GM19099 (cell line): ENCODE measurements around the gene GAL.

Experiments used
- POLR2A ChIP-seq: IDR thresholded peaks from 3 replicates; pipeline ENCODE4 v1.6.1; 2011; ENCODE audit warnings: low read depth; ENCODE audit not compliant: insufficient read length; ENCODE audit errors: extremely low read depth

The GAL gene

DNA sequence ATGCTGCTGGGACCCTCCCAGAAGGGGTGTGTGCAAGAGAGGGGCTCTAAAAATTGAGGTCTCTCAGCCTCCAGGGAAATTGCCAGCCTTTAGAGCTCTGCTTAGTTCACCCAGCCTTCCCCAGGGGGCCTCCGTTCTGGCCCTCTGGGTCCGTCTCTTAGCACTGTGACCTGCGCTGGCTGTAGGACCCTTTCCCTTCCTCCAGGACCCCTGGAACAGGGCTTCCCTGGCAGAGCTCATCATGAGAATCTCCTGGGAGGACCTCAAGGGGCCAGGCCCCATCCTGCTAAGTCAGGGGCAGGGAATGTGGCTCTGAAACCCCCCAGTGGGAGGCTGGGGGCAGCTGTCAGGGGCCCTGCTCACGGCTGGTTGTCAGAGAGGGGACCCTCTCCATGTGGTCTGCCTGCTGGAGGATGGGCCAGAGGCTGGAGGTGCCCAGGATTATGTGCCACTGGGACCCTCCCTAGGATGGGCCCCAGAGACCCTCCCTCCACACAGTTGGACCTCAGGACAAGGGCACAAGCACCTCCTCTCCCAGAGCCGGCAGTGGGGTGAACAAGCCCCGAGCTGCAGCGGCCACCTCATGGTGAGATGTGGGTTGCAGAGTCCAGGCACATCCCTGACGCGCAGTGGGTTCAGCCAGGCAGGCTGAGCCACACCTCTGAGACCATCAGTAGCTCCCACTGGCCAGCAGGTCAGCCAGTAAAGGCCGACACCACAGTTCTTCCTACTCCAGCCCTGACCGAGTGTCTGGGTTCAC is 27.1 kb upstream of the GAL start:
- TF ChIP-seq POLR2A = no peak

DNA sequence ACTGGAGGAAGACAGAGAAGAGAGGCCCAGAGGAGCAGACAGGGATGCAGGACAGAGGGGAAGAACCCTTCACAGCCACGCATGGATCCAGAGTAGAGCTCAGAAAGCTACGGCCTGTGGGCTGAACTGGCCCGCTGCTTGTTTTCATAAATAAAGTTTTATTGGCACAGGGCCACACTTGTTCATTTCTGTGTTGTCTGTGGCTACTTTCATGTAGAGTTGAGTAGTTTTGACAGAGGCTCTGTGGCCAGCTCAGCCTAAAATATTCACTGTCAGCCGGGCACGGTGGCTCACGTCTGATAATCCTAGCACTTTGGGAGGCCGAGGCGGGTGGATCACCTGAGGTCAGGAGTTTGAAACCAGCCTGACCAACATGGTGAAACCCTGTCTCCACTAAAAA is 26.2 kb upstream of the GAL start:
- TF ChIP-seq POLR2A = no peak

DNA sequence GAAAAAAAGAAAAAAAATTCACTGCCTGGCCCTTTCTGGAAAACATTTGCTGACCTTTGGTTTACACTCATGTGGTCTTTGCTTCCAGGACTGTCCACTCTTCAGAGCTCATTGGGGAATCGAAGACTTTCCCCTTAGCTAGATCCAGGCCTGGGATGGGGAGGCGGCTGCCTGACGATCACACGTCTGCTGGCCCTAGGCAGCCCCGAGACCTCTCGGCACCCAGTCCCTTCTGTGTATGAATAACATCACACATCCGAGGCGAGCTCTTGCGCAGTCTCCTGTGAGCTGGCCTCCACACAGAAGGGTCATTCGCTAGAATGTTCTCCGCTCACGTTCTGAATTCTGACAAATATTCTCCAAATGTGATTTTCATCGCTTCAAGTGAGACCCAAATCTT is 25.7 kb upstream of the GAL start:
- no peak for TF ChIP-seq POLR2A

DNA sequence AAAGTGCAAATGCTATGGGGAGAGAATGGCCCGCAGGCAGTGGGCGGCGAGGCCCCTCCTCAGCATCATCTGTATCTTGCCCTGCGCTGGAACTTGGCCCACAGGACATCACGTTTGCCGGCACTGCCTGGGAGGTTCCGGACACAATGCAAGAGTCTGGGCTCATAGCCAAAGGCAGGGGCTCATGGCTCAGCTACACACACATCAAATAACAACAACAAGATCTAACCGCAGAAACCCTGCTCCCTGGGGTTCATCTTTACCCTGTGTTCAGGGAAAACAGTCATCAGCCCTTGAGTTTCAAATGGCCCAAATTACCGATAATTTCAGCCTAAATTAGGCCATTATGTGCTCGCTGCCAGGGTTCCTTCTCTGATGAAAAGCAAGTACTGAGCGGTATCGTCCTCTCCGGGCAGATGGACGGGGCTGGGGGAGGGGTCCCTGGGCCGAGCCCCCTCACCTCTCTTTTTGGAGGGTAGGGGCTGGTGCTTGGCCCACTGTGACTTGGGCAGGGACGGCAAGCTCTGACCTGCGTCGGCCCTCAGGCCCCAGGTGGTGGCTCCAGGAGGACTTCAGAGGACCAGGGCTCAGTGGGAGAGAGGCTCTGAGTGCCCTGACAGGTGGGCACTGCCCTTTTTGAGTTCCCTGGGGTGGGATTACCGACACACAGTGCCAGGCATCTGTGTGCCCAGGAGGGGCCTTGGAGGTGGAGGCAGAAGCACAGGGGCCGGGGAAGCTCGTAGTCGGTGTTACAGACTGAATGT is 25.0 kb upstream of the GAL start:
- no peak for TF ChIP-seq POLR2A

DNA sequence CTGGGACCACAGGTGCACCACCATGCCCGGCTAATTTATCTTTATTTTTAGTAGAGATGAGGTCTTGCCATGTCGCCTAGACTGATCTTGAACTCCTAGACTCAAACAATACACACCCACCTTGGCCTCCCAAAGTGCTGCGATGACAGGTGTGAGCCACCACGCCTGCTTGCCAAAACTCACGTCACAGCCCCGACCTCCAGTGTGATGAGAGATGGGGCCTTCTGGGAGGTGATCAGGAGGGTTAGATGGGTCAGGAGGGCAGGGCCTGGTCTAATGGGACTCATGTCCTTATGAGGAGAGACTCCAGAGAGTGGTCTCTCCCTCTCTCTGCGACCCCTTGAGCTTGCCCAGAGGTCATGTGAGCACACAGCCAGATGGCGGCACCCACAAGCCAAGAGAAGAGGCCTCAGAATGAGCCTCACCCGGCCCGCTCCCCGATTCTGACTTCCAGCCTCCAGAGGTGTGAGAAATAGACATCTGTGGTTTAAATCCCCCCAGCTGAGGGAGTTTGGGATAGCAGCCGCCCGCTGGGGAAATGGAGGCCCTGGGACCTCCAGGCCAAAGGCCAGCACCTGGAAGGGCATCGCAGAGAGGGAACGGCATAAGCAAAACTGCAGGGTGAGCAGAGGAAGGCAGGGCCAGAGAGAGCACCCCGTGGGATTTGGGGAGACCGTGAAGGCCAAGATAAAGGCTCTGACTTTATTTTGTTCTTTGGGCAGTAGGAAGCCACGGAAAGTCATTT is 24.1 kb upstream of the GAL start:
- TF ChIP-seq POLR2A = no peak

DNA sequence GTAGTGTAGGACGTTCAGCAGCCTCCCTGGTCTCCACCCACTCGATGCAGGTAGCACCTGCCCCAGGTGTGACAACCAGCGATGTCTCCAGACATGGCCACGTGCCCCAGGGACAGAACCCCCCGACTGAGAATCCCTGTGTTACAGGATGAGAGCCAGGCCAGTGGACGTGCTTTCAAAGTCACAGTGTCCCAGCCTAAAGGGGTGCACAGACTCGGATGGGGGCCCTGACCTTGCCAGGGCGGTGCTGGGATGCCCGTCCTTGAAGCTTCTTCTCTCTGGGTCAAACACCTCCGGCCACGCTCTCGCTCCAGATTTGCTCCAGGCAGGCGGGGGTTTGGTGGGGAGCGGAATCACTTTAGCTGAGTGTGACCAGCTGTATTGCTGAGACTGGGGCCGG is 23.3 kb upstream of the GAL start:
- no peak for TF ChIP-seq POLR2A

DNA sequence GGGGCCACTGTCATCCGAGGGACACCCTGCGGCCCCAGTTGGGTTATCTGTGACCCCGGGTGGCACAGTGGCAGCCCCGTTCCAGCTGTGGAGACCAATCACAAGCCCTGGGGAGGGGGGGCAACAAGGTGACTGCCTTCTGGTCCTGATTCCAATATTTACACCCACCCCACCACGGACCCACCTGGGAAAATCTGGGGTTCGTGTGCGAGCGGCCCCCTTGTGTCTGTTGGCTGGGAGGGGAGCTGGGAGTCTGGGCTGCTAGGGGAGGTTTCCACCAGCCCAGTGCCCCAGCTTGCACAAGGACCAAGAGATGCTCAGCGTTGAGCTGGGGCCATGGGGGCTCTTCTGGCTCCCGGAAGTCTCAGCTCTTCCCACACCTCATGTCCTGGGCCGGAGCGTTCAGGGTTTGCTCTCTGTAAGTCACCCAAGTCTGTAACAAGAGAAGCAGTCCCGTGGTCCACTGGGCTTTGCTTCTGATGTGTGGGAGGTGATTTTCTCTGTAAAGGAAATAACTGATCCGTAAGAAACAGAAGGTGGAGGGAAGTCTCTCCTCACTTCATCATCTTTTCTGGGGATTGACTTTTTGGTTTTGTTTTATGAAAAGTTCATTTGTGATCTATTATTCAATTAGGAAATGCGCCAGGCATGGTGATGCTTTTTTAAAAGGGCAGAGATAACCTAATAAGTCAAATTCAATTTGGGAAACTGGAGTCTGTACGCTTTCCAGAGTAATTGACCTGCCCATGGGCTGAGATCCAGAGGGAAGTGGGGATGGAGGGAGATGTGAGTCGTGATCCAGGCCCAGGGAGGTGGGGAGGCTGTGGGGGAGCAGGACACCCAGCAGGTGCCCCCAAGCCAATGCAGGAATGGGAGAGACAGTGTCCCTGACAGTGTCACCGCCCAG is 22.4 kb upstream of the GAL start:
- TF ChIP-seq POLR2A = no peak

DNA sequence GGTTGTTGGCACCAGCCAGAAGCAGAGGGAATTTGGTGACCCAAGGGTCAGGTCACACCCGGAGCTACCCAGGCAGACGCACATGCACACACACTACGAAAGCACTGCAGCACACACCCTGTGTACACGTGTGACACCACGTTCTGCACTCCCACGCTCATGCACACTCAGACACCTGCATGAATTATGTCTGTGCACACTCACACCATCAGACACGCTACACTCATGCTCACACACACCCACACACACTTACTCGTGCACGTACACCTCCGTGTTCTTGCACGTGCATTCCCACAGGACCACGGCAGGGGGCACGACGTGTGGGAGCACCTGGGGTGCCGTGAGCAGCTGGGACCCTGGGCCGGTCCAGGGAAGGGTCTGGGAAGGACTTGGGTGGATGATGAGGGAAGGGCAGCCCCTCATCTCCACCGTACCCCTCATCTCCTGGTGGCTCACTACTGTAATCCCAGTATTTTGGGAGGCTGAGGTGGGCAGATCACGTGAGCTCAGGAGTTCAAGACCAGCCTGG is 20.8 kb upstream of the GAL start:
- no peak for TF ChIP-seq POLR2A

DNA sequence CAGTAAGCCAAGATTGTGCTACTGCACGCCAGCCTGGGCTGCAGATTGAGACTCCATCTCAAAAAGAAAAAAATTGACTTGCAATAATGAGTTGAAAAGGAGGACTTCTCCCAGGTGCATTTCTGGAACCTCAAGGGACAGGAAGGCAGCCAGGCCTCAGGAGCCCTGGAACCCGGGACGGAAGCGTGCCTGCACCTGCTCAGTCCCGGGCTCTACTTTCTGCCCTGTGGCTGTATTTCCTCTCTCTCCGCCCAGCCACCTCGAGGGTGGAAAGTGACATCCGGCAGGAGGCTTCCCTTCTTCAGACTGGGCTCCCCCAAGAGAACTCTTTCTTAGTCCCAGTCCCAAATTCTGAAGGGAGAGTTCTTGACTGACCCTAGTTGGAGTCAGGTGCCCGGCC is 20.2 kb upstream of the GAL start:
- TF ChIP-seq POLR2A = no peak

DNA sequence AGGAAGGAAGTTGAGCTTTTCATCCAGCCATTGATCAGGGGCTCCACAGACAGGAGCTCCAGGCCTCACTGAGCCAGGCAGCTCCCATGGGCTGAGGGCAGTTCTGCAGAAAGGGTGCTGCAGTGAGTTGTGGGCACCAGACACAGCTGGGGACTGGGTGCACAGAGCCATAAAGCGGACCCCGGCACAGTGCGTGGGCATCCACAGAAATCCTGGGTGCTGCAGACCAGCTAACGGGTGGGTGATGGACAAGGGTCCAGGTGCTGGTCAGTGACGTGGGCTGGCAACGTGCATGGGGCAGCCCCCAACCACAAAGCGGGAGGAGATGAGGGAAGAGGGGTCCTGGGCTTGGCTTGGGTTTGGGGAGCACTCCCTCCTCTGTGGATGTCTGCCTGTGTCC is 19.4 kb upstream of the GAL start:
- TF ChIP-seq POLR2A = no peak

DNA sequence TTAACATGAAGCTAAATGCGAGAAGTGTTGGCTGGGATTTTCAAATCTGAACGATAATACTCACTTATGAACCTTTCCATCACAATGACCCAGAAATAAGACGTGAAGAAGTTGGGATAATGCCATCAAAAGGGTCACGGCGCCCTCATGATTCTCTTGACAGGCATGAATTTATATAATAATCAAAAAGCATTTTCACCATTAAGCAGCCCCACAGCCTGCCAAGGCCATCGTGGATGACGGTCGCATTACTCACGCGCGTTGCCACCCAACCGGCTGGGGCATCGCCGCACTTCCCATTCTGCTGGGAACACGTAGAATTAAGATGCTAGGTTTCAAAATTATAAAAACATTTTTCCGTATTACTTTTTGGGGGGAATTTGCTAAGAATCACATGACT is 18.9 kb upstream of the GAL start:
- TF ChIP-seq POLR2A = no peak

DNA sequence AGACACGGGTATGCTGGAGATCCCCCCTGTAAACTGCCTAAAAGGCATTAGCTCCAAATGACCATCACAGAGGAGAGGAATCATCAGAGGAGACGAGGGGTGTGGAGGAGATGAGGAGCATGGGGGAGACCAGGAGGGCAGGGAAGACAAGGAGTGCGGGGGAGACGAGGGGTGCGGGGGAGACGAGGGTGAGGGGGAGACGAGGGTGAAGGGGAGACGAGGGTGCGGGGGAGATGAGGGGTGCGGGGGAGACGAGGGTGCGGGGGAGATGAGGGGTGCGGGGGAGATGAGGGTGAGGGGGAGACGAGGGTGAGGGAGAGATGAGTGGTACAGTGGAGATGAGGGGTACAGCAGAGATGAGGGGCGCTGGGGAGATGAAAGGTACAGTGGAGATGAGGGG is 17.5 kb upstream of the GAL start:
- no peak for TF ChIP-seq POLR2A

DNA sequence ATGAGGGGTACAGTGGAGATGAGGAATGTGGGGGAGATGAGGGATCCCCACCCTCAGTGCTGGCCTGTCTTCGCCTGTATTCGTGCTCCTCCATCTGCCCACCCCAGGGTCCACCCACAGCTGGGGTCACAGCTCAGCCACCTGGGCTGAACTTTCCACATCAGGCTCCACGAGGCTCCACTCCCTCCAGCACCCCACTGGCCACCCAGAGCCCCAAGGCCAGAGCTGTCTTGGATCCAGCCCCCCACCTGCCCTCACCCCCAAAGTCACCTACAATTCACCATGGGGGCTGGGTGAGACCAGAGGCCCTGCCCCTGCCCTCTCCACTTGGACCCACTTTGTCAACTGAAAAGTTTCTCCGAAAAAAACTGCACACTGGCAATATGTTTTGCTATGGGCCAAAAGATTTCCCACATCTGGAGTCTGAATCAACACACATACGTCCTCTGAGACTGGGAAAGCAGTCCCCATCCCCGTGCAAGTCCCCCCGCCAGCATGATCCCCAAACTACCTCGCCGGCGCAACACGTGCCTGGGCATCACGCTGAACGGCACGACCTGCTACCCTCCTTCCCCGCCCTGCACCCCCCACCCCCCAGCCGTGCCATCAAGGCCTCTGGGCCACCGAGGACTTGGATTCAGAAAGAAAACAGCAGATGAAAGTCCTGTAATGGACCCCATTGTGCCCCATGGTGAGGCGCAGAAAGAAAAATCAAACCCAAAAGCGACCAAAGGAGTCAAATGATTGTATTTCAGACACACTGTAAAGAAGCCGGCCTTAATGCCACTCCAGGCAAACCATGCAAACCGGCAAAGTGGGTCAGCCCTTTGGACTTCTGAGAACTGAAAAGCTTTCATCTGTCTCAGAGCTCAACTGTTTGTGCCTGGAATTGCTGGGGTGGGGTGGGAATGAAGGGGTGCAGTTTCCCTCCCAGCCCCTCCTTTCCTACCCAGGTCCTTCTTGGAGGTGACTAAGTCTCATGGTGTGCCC is 16.5 kb upstream of the GAL start:
- TF ChIP-seq POLR2A = no peak
